Esophagus squamous epithelium (tissue), 5 donors: ENCODE results near the gene NRXN3. TPM values are rescaled to one million over a fixed set of nuclear protein-coding genes. Genes with fewer than 3 reads are reported as not detected.
"Not testable (repeated sequence)": the region's sequence is repeated elsewhere in the genome, so short reads cannot be mapped to it uniquely, and the experiment has no call there.

ENCODE experiments used
- DNase-seq: peaks from one replicate; lab custom pipeline; 2025; lab: John Stamatoyannopoulos, UW
- H3K27ac ChIP-seq, 4 donors: fragments of 200-600 bp; sonication (generic); one replicate each; pipeline ENCODE4 v1.5.1; 2016 to 2019; ENCODE audit warnings: mild to moderate bottlenecking in 1 of 4
- H3K27me3 ChIP-seq, 4 donors: fragments of 200-600 bp; sonication (generic); 1 replicate in 3 of 4; 2 replicates in 1 of 4; pipeline versions ENCODE4 v1.5.1 to v1.6.0; 2017 to 2021; ENCODE audit warnings: antibody characterized with exemption in 1 of 4
- H3K36me3 ChIP-seq, 3 donors: fragments of 200-600 bp; sonication (generic); one replicate each; pipeline ENCODE4 v1.5.1; 2016 to 2019
- H3K4me1 ChIP-seq, 3 donors: fragments of 200-600 bp; sonication (generic); one replicate each; pipeline ENCODE4 v1.5.1; 2017 to 2019
- H3K4me3 ChIP-seq, 4 donors: fragments of 200-600 bp; sonication (generic); 1 replicate in 3 of 4; 2 replicates in 1 of 4; pipeline ENCODE4 v1.5.1; 2016 to 2019; ENCODE audit warnings: mild to moderate bottlenecking in 2 of 4, moderate library complexity in 1 of 4
- H3K9me3 ChIP-seq, 3 donors: fragments of 200-600 bp; sonication (generic); one replicate each; pipeline ENCODE4 v1.5.1; 2016 to 2019
- POLR2A ChIP-seq, 4 donors: fragments of 450-650 bp; IDR thresholded peaks; one replicate each; pipeline ENCODE4 v1.6.1; 2017; ENCODE audit warnings: antibody characterized with exemption in 4 of 4, mild to moderate bottlenecking in 4 of 4, moderate library complexity in 3 of 4
- WGBS, 2 donors: methylation state at CpG; one replicate each; pipeline ENCODE4 v1.1.5; 2018; 5-methylcytosine and 5-hydroxymethylcytosine counted together
- intact Hi-C: fragments of 100-400 bp; cut with DNase I; formaldehyde crosslinking; loops from one replicate; pipeline ENCODE4 v1.15.0; 2022
- total RNA-seq, 4 donors: library from RNA; depleted of rRNA; stranded (reverse); fragments of >200 nt; gene quantifications; one replicate each; pipeline ENCODE4 v1.1.0, GENCODE V29; 2016
- TF ChIP-seq, protein P1 (sequence below), 6 experiments: fragments of 450-650 bp in 4 of 6; fragments of 200-600 bp in 2 of 6; sonication (generic) in 2 of 6; IDR thresholded peaks; one replicate each; pipeline ENCODE4 v1.5.1; 2016 to 2019; ENCODE audit warnings: antibody characterized with exemption in 6 of 6, mild to moderate bottlenecking in 4 of 6, moderate library complexity in 4 of 6
- donor health status: DM: yes; HTN: yes; CAD: no.

The NRXN3 gene
- total RNA-seq, 4 donors from 2014 or later = 0.30 to 15.8 (median 1.5) TPM

DNA sequence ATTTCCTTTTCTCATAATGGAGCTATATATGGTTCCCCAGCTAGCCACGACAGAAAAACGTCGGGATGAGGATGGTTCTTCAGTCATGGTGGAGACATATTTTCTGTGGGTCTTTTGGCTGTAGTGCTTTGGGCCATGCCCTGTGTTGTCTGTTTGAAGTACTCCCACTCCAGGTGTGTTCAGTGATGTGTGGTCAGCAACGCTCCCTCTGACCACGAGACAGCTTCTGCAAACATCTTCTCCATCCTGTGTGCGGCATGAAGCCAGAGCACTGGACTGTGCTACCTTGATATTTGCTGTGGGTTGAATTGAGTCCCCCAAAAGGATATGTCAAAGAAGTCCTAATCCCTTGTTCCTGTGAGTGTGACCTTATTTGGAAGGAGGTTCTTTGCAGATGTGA lies 931.2 kb downstream of the NRXN3 start:
- H3K9me3 ChIP-seq = no peaks in the 10 kb centered on the region
- H3K4me1 ChIP-seq = no peaks in the 10 kb centered on the region
- H3K27me3 ChIP-seq = no peaks in the 10 kb centered on the region
- WGBS, 2 donors = 60 to 83% methylated on average over 4 to 6 of the region's 6 CpGs
- no peak overlapping the region for H3K27ac ChIP-seq
- TF ChIP-seq POLR2A (IDR thresholded peaks at IDR 0.05) = no peak
- TF ChIP-seq, protein P1, sequence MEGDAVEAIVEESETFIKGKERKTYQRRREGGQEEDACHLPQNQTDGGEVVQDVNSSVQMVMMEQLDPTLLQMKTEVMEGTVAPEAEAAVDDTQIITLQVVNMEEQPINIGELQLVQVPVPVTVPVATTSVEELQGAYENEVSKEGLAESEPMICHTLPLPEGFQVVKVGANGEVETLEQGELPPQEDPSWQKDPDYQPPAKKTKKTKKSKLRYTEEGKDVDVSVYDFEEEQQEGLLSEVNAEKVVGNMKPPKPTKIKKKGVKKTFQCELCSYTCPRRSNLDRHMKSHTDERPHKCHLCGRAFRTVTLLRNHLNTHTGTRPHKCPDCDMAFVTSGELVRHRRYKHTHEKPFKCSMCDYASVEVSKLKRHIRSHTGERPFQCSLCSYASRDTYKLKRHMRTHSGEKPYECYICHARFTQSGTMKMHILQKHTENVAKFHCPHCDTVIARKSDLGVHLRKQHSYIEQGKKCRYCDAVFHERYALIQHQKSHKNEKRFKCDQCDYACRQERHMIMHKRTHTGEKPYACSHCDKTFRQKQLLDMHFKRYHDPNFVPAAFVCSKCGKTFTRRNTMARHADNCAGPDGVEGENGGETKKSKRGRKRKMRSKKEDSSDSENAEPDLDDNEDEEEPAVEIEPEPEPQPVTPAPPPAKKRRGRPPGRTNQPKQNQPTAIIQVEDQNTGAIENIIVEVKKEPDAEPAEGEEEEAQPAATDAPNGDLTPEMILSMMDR (IDR thresholded peaks at IDR 0.05) = no peak
- no peak for DNase-seq
- no peak overlapping the region for H3K4me3 ChIP-seq
- H3K36me3 ChIP-seq = no peaks in the 10 kb centered on the region
- intact Hi-C loops = no loop called here

DNA sequence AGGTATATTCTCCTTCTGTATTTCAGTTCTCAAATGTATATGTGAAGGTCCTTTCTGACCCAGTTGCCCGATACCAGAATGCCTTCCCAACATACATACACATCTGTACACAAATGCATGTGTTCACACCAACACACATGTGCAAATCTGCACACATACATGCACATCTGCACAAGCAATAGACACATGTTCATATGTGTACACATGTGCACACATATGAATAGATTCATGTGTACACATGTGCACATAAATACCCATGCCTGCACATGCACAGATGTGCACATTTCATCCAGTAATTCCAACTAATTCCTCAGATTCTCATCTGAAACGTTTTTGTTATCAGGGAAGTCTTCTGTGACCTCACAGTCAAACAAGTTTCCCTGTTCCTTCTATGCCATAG lies 933.6 kb downstream of the NRXN3 start:
- 52 to 62% methylated on average over 2 of the region's 2 CpGs for WGBS, 2 donors
- H3K27me3 ChIP-seq = no peaks in the 10 kb centered on the region
- H3K36me3 ChIP-seq = no peaks in the 10 kb centered on the region
- no peak for DNase-seq
- no peak overlapping the region for H3K4me3 ChIP-seq
- intact Hi-C loops = no loop called here
- no peak overlapping the region for H3K27ac ChIP-seq
- no peaks in the 10 kb centered on the region for H3K4me1 ChIP-seq
- TF ChIP-seq, protein P1 (IDR thresholded peaks at IDR 0.05) = no peak
- no peaks in the 10 kb centered on the region for H3K9me3 ChIP-seq

DNA sequence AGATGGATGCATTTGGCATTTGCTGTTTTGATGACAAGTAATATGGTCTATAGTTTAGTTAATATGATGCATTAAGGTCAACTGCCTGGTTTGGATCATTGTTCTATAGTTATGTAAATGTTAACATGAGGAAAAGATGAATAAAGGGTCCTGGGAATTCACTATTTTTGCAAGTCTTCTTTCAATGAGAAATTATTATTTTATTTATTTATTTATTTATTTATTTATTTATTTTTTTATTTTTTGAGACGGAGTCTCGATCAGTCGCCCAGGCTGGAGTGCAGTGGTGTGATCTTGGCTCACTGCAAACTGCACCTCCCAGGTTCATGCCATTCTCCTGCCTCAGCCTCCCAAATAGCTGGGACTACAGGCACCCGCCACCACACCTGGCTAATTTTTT lies 940.4 kb downstream of the NRXN3 start:
- H3K36me3 ChIP-seq, intact Hi-C loops, H3K4me1 ChIP-seq, H3K27ac ChIP-seq, H3K4me3 ChIP-seq, DNase-seq, H3K27me3 ChIP-seq, H3K9me3 ChIP-seq: not testable (repeated sequence)
- WGBS, 2 donors = 43 to 50% methylated on average over 4 of the region's 4 CpGs

DNA sequence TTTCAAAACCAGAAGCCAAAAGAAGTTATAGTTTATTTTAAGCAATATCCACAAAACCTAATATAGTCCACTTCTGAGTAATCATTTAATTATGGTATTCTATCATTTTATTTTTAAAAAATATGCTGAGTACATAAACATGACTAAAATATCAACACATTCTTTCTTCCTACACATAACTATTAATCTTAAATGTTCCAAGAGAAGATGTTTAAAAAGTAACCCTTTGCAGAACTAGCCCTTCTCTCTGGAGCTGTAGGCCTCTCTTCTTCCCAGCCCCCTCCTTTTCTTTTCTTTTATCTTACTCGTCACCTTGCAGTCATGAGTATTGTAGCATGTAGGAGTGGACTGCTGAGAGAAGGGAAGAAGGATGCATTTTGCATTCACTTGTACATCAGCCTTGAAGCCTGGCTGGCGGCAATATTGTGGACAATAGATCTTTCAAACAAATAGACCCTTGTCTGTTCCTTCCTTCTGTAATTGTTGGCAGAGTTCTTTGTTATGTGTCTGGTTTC lies 941.9 kb downstream of the NRXN3 start:
- no peaks in the 10 kb centered on the region for H3K9me3 ChIP-seq
- H3K27ac ChIP-seq = peak overlapping the region in 1 of 4 donors; percentile 29
- no peak for TF ChIP-seq POLR2A (IDR thresholded peaks at IDR 0.05)
- TF ChIP-seq, protein P1 (IDR thresholded peaks at IDR 0.05) = no peak
- intact Hi-C loops = no loop called here
- WGBS, 2 donors = 7 to 17% methylated on average over 2 of the region's 2 CpGs
- no peaks in the 10 kb centered on the region for H3K36me3 ChIP-seq
- no peaks in the 10 kb centered on the region for H3K4me1 ChIP-seq
- H3K4me3 ChIP-seq = no peak overlapping the region
- DNase-seq = no peak
- no peaks in the 10 kb centered on the region for H3K27me3 ChIP-seq

DNA sequence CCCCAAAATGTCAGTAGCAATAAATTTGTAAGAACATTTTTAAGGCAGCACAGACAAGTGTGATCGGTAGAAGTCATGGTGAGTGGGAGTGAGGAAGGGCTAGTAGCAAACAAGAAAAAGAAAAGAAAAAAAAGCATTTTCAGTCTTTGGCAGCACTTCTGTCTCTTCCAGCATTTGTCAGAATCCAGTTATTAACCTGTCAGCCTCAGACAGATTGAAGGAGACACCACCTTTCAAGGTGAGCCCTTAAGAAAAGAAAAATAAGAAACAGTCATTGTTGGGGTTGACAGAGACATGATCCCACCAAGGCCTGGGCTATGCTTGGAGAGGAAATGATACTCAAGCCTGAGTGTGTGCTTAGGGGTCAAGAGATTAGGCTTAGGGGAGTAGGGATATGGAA lies 947.4 kb downstream of the NRXN3 start:
- no peaks in the 10 kb centered on the region for H3K4me1 ChIP-seq
- TF ChIP-seq, protein P1 (IDR thresholded peaks at IDR 0.05) = no peak
- TF ChIP-seq POLR2A (IDR thresholded peaks at IDR 0.05) = no peak
- 85 to 100% methylated on average over 1 of the region's 1 CpG for WGBS, 2 donors
- no peaks in the 10 kb centered on the region for H3K36me3 ChIP-seq
- H3K27me3 ChIP-seq = no peaks in the 10 kb centered on the region
- no peak overlapping the region for H3K27ac ChIP-seq
- intact Hi-C loops = no loop called here
- H3K9me3 ChIP-seq = no peaks in the 10 kb centered on the region
- H3K4me3 ChIP-seq = no peak overlapping the region
- no peak for DNase-seq

DNA sequence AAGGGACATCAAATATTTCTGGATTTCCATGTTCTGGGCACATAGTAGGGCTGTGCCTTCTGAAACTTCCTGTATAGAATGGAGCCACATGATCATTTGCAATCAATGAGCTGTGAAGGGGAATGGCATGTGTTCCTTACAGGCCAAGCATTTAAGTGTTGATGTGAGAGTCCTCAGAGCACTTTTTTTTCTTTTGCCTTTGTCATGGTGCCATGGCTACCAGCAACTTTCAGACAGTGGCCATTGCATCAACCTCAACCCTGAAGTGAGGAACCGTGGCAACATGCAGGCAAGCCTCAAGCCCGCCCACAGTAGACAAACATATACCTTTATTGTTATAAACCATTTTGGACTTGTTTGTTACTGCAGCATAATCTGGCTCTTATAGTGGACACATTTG lies 948.1 kb downstream of the NRXN3 start:
- no peak overlapping the region for H3K4me3 ChIP-seq
- H3K27ac ChIP-seq = no peak overlapping the region
- intact Hi-C loops = no loop called here
- no peak for DNase-seq
- no peaks in the 10 kb centered on the region for H3K36me3 ChIP-seq
- no peaks in the 10 kb centered on the region for H3K27me3 ChIP-seq
- H3K4me1 ChIP-seq = no peaks in the 10 kb centered on the region
- TF ChIP-seq POLR2A (IDR thresholded peaks at IDR 0.05) = no peak
- TF ChIP-seq, protein P1 (IDR thresholded peaks at IDR 0.05) = no peak
- WGBS, 2 donors = 75 to 77% methylated on average over 2 of the region's 2 CpGs
- no peaks in the 10 kb centered on the region for H3K9me3 ChIP-seq
